HG03565 (cell line): ENCODE results near the gene CLMP.
"Not testable (repeated sequence)": the region's sequence is repeated elsewhere in the genome, so short reads cannot be mapped to it uniquely, and the experiment has no call there.

Experiments used
- ATAC-seq: cut with Tn5 transposase; IDR thresholded peaks from one replicate; pipeline ENCODE4 v1.9.1; 2021; ENCODE audit warnings: mild to moderate bottlenecking, moderate library complexity; ENCODE audit not compliant: unreplicated experiment

The CLMP gene

DNA sequence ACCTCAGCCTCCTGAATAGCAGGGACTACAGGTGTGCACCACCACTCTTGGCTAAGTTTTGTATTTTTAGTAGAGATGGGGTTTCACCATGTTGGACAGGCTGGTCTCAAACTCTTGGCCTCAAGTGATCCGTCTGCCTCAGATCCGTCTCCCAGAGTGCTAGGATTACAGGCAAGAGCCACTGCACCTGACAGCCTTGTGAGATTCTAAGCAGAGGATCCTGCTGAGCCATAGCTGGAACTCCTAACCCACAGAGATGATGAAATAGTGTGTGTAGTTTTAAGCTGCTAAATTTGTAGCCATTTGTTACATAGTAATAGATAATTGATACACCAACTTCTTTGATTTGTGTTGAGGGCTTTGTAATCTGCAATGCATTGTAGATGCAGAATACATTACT is 51.1 kb downstream of the CLMP start:
- no peak for ATAC-seq

- ATAC-seq, result no peak
Observed at GRCh38 chr11:123143476-123143875, 51.6 kb downstream of the CLMP start.

- no peak for ATAC-seq
Observed at GRCh38 chr11:123139206-123139605, 55.8 kb downstream of the CLMP start.

GRCh38 chr11:123137431-123138224 is 57.4 kb downstream of the CLMP start:
- no peak for ATAC-seq

- no peak for ATAC-seq
Observed at GRCh38 chr11:123135863-123136446, 59.1 kb downstream of the CLMP start.

- no peak for ATAC-seq
Observed at GRCh38 chr11:123132881-123133280, 62.2 kb downstream of the CLMP start.

GRCh38 chr11:123132034-123132766 is 62.8 kb downstream of the CLMP start:
- not testable (repeated sequence) for ATAC-seq

GRCh38 chr11:123129920-123130319 is 65.1 kb downstream of the CLMP start:
- ATAC-seq, result no peak

- ATAC-seq, result no peak
Observed at GRCh38 chr11:123125169-123125568, 69.9 kb downstream of the CLMP start.

GRCh38 chr11:123122852-123123251 is 72.2 kb downstream of the CLMP start:
- no peak for ATAC-seq

DNA sequence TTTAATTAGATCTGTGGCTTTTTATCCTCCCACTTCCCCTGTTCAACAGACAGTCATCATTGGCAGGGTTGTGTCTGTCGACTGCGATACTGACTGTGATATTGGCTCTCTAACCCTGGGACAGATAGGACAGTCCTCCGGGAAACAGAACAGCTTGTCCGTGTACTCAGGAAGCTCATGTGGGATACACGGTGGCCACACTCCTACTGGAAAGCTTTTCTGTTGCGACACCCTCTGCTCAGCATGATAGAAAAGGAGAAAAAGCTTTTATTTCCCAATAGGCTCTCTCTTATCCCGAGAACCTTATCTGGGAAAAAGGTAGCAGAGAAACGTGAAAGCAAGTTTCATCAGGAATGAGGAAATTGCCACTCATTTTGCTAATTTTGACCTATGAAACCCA is 72.7 kb downstream of the CLMP start:
- no peak for ATAC-seq

GRCh38 chr11:123116486-123116885 is 78.6 kb downstream of the CLMP start:
- ATAC-seq, result no peak

- no peak for ATAC-seq
Observed at GRCh38 chr11:123111465-123111864, 83.6 kb downstream of the CLMP start.

GRCh38 chr11:123110397-123110796 is 84.7 kb downstream of the CLMP start:
- ATAC-seq, result no peak

DNA sequence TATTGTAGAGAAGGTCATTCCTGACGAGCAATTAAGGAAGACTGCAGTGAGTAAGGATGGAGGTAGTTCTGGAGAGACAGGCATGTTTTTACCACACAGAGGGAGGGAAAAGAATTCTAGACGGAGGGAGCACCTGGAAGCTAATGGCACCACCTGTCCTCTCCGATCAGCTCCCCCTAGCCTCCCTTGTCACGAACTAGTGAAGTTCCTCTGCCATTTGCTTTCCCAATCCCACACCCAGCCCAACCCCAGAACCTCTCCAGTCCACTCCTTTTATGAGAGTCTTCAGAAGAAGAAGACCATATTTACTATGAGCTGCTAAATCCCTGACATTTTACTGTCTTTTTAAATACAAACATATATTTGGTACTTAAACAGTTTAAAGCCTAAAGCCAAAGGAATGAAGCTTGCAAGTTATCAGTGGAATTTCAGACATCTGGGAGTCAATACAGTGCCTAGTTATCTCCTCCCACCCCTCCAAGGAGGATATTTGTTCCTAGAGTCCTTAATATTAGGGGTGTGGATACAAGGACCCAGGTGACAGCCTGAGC is 87.0 kb downstream of the CLMP start:
- no peak for ATAC-seq

GRCh38 chr11:123104697-123105096 is 90.4 kb downstream of the CLMP start:
- ATAC-seq, result no peak

- no peak for ATAC-seq
Observed at GRCh38 chr11:123103326-123103980, 91.6 kb downstream of the CLMP start.

DNA sequence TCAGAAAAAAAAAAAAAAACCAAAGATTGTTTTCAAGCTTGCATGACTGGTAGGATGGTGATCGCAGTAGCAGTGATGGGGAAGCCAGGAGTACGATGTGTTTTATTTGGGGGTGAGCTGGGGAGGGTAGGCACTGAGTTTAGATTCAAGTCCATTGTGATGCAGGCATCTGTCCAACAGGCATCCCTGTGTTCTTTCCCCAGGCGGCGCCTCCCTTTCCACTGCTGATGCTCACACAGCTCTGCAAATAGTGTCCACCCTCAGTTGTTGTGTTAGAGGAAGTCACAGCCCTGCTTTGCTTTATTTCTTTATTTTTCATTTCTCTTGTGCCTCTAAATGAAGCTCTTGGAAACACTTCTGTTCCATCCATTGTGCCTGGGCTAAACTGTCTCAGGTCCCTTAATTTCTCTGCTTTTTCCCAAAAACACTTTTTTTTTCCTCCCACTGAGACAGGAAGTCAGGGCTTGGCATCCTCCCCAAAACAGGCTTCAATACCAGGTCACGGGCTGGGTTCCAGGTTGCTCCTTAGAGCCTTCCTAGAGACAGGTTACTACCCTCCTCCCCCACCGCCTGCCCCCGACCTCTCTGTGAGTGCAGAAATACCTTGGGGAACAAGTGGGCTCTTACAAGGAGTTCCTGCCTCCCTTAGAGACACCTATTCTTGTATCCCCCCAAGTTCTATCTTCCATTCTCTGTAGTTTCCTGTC is 94.5 kb downstream of the CLMP start:
- ATAC-seq, result no peak

DNA sequence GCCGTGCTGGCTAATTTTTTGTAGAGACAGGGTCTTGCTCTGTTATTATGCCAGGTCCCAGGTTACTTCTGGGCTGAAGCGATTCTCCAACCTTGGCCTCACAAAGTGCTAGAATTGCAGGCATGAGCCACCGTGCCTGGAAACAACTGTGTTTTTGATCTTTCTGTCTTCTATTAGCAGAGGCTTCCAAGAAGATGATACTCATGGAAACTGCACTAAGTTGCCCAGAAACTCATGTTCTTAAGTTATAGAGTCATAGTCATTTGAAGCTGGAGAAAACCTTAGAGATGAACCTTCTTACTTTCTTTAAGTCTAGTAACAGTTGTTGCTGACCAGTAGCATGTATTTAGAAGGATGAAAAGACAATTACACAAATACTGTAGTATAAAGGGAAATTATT is 96.1 kb downstream of the CLMP start:
- no peak for ATAC-seq

DNA sequence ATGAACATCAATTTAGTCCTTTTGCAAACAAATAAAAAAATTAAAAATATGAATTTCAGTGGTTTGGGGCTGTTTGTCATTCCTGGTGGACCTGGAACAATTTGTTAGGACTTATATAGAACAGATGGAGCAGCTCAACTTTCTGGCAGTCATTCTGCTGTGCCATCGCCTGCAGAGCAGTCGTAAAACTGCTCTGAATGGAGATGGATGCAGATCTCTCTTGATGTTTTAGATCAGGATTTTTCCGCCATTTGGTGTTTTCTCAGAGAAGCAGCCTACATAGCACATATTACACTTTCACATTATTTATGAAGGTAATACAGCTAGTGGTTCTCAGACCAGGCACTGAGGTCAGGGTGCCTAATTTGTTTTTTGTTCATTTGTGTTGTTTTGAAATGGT is 101.3 kb downstream of the CLMP start:
- ATAC-seq, result no peak

DNA sequence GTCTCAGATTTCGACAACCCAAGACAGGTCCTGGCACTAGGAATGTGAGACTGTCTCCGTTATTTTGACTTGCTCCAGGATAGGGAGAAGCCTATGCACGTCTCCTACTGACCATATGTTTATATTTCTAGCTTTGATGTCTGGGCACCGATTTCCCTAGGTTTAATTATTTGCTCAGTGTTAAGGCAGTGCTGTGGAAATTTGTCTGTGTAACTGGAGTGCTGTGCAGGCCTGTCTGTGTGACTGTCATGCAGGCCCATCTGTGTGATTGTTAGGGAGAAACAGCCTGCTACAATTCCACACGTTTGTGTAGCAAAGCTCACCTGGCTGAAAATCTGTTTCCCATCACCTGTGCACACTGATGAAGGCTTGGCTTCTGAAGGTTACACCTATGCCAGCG is 103.5 kb downstream of the CLMP start:
- ATAC-seq, result no peak
